PC-3 (cell line): ENCODE measurements around the gene PCBP3. TPM values are rescaled to one million over a fixed set of nuclear protein-coding genes. Genes with fewer than 3 reads are reported as not detected.
"Not testable (repeated sequence)": the region's sequence is repeated elsewhere in the genome, so short reads cannot be mapped to it uniquely, and the experiment has no call there.

Source experiments
- ATAC-seq: fragments of 200-7000 bp; cut with Tn5 transposase; 2 replicates; pipeline ENCODE4 v1.9.1; 2020; ENCODE audit warnings: mild to moderate bottlenecking, moderate library complexity
- BruUV-seq: library from RNA; stranded (reverse); fragments of 400-500 nt; replicated peaks from 2 replicates; lab custom pipeline; 2021; lab: Mats Ljungman, UMichigan
- CTCF ChIA-PET: fragments of 300-600 bp; sonication (Branson Sonifier 250); formaldehyde crosslinking; loops from one replicate; lab custom pipeline; 2022; ENCODE audit warnings: antibody characterized with exemption; lab: Charles Lee
- POLR2A ChIA-PET: fragments of 300-600 bp; sonication (Branson Sonifier 250); formaldehyde crosslinking; loops from one replicate; lab custom pipeline; 2022; ENCODE audit warnings: antibody characterized with exemption; ENCODE audit not compliant: unreplicated experiment; lab: Charles Lee
- DNase-seq: peaks from one replicate; pipeline ENCODE4 v3.0.0-alpha.2; 2015
- H2AFZ ChIP-seq: fragments of 300-600 bp; sonication (generic); 2 replicates; pipeline ENCODE4 v1.6.0; 2016; ENCODE audit warnings: antibody characterized with exemption, low read length
- H3F3A ChIP-seq: fragments of 300-600 bp; sonication (generic); one replicate; pipeline ENCODE4 v1.6.0; 2017; ENCODE audit warnings: antibody characterized with exemption, low read length, control low read depth, mild to moderate bottlenecking; ENCODE audit not compliant: unreplicated experiment
- H3K27ac ChIP-seq: fragments of 300-600 bp; sonication (generic); 2 replicates; pipeline ENCODE4 v1.5.1; 2016; ENCODE audit warnings: mild to moderate bottlenecking, low read length
- H3K27me3 ChIP-seq: fragments of 300-600 bp; sonication (generic); 2 replicates; pipeline ENCODE4 v1.6.1; 2016; ENCODE audit warnings: low read length, mixed read lengths
- H3K36me3 ChIP-seq: fragments of 300-600 bp; sonication (generic); 2 replicates; pipeline ENCODE4 v1.6.1; 2016; ENCODE audit warnings: low read depth, mixed run types, low read length, mixed read lengths
- H3K4me1 ChIP-seq: fragments of 300-600 bp; sonication (generic); 2 replicates; pipeline ENCODE4 v1.5.1; 2016; ENCODE audit warnings: low read length; ENCODE audit not compliant: insufficient read depth
- H3K4me2 ChIP-seq: fragments of 300-600 bp; sonication (generic); 2 replicates; pipeline ENCODE4 v1.6.0; 2016; ENCODE audit warnings: low read length
- H3K4me3 ChIP-seq: fragments of 300-600 bp; sonication (generic); 2 replicates; pipeline ENCODE4 v1.5.1; 2016; ENCODE audit warnings: mild to moderate bottlenecking, low read length, mixed read lengths
- H3K79me2 ChIP-seq: fragments of 300-600 bp; sonication (generic); 2 replicates; pipeline ENCODE4 v1.6.1; 2017; ENCODE audit warnings: low read length, mixed read lengths
- H3K9ac ChIP-seq: fragments of 300-600 bp; sonication (generic); 2 replicates; pipeline ENCODE4 v1.6.0; 2016; ENCODE audit warnings: mild to moderate bottlenecking, low read length
- H3K9me2 ChIP-seq: fragments of 300-600 bp; sonication (generic); replicated peaks from 2 replicates; pipeline ENCODE4 v1.6.1; 2016; ENCODE audit warnings: mixed run types, low read length, mixed read lengths
- H3K9me3 ChIP-seq: fragments of 300-600 bp; sonication (generic); 2 replicates; pipeline ENCODE4 v1.6.1; 2016; ENCODE audit warnings: low read length, mixed read lengths
- H4K20me1 ChIP-seq: fragments of 300-600 bp; sonication (generic); 2 replicates; pipeline ENCODE4 v1.6.1; 2016; ENCODE audit warnings: low read length, mixed read lengths
- EZH2 ChIP-seq: fragments of 300-600 bp; sonication (generic); IDR thresholded peaks from one replicate; pipeline ENCODE4 v1.6.1; 2017; ENCODE audit warnings: antibody characterized with exemption, mild to moderate bottlenecking, low read length; ENCODE audit not compliant: unreplicated experiment
- EZH2phosphoT487 ChIP-seq: fragments of 300-600 bp; sonication (generic); IDR thresholded peaks from 2 replicates; pipeline ENCODE4 v1.6.1; 2018; ENCODE audit warnings: mild to moderate bottlenecking, antibody characterized with exemption, low read length, borderline replicate concordance
- intact Hi-C: fragments of 100-400 bp; cut with micrococcal nuclease; formaldehyde crosslinking; loops from 2 replicates; pipeline ENCODE4 v1.9.0; 2023
- total RNA-seq: library from RNA; depleted of rRNA; stranded (reverse); fragments of >200 nt; gene quantifications from 2 replicates; pipeline ENCODE4 v1.2.3, GENCODE V29; 2014
- TF ChIP-seq, protein P1 (sequence below): fragments of 300-600 bp; sonication (generic); conservative IDR thresholded peaks from 2 replicates; pipeline ENCODE4 v1.5.1; 2017; ENCODE audit warnings: antibody characterized with exemption, low read depth, mild to moderate bottlenecking, low read length

Gene PCBP3
- total RNA-seq, 1 experiment from 2014 or later: 2.4 TPM

DNA sequence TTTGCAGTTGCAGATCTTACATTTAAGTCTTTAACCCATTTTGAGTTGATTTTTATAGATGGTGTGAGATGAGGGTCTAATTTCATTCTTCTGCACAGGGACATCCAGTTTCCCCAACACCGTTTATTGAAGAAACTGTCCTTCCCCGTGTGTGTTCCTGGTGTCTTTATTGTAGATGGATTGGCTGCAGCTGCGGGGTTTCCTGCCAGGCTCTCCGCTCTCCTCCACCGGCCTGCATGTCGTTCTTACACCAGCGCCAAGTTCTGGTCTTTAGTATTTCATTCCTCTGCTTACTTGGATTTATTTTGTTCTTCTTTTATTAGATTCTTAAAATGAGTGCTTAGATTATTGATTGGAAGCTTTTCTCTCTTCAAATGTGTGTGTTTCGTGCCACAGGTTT lies 239.1 kb downstream of the PCBP3 start:
- BruUV-seq: no TSS peak
- CTCF ChIA-PET: no interaction called here
- H4K20me1 ChIP-seq: no peaks in the 10 kb centered on the region
- H3K4me3 ChIP-seq: no peak overlapping the region
- intact Hi-C loops: no loop called here
- no peaks in the 10 kb centered on the region for H3K27me3 ChIP-seq
- no peak for ATAC-seq
- H3K9me3 ChIP-seq: no peaks in the 10 kb centered on the region
- TF ChIP-seq EZH2 (no peak), EZH2phosphoT487 (no peak)
- TF ChIP-seq, protein P1, sequence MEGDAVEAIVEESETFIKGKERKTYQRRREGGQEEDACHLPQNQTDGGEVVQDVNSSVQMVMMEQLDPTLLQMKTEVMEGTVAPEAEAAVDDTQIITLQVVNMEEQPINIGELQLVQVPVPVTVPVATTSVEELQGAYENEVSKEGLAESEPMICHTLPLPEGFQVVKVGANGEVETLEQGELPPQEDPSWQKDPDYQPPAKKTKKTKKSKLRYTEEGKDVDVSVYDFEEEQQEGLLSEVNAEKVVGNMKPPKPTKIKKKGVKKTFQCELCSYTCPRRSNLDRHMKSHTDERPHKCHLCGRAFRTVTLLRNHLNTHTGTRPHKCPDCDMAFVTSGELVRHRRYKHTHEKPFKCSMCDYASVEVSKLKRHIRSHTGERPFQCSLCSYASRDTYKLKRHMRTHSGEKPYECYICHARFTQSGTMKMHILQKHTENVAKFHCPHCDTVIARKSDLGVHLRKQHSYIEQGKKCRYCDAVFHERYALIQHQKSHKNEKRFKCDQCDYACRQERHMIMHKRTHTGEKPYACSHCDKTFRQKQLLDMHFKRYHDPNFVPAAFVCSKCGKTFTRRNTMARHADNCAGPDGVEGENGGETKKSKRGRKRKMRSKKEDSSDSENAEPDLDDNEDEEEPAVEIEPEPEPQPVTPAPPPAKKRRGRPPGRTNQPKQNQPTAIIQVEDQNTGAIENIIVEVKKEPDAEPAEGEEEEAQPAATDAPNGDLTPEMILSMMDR: no peak
- no peaks in the 10 kb centered on the region for H3K36me3 ChIP-seq
- H3K27ac ChIP-seq: no peak overlapping the region
- H3F3A ChIP-seq: no peaks in the 10 kb centered on the region
- no peak overlapping the region for H3K9ac ChIP-seq
- H3K79me2 ChIP-seq: no peaks in the 10 kb centered on the region
- H3K4me2 ChIP-seq: no peak overlapping the region
- H3K9me2 ChIP-seq: no peaks in the 10 kb centered on the region
- POLR2A ChIA-PET: no interaction called here
- H2AFZ ChIP-seq: no peak overlapping the region
- 0 out of 2 replicates have a peak, but pooled peaks cover 3% of the 10 kb centered on the region for H3K4me1 ChIP-seq
- no peak for DNase-seq

DNA sequence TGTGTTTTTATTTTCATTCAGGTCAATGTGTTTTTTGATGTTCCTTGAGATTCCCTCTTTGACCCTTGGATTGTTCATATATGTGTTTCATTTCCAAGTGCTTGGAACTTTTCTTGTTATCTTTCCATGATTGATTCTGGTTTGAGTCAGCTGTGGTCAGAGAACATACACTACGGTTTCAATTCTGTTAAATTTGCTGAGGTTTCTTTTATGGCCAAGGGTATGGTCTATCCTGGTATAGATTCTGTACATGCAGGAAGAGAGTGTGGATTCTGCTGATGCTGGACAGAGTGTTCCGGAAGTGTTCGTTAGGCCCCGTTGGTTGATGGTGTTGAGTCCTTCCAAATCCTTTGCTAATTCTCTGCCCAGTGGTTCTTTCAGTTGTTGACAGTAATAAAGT lies 239.6 kb downstream of the PCBP3 start:
- H3K27ac ChIP-seq: no peak overlapping the region
- no peaks in the 10 kb centered on the region for H3K9me3 ChIP-seq
- no peaks in the 10 kb centered on the region for H3K79me2 ChIP-seq
- H2AFZ ChIP-seq: no peak overlapping the region
- DNase-seq (no peak), ATAC-seq (no peak)
- CTCF ChIA-PET: no interaction called here
- H3K4me1 ChIP-seq: 0 out of 2 replicates have a peak, but pooled peaks cover 3% of the 10 kb centered on the region
- POLR2A ChIA-PET: no interaction called here
- H3K4me3 ChIP-seq: no peak overlapping the region
- no peaks in the 10 kb centered on the region for H3K27me3 ChIP-seq
- no peaks in the 10 kb centered on the region for H4K20me1 ChIP-seq
- no peaks in the 10 kb centered on the region for H3K36me3 ChIP-seq
- TF ChIP-seq, protein P1: no peak
- no peak for TF ChIP-seq EZH2
- no peak for TF ChIP-seq EZH2phosphoT487
- no peak overlapping the region for H3K4me2 ChIP-seq
- intact Hi-C loops: no loop called here
- BruUV-seq: no TSS peak
- H3F3A ChIP-seq: no peaks in the 10 kb centered on the region
- no peak overlapping the region for H3K9ac ChIP-seq
- H3K9me2 ChIP-seq: no peaks in the 10 kb centered on the region

DNA sequence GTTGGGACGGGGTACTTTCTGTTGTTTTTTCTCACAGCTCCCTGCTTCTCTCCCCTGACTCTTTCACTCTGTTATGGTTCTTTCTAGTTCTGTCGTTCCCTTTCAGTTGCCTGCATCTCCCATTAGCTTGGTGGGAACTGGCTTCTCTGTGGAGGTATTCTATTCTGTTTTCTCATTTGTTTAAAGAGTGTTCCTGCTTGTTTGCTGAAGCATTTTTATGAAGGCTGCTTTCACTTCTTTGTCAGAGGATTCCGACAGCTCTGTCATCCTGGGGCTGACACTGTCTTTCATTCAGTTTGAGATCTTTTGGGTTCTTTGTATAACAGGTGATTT lies 242.0 kb downstream of the PCBP3 start:
- BruUV-seq: no TSS peak
- intact Hi-C loops: no loop called here
- no peaks in the 10 kb centered on the region for H3K4me1 ChIP-seq
- peaks cover 5% of the 10 kb centered on the region; the same call in 1 of the 2 replicates for H3K27me3 ChIP-seq
- H2AFZ ChIP-seq: no peak overlapping the region
- ATAC-seq (no peak; the same call in 1 of the 2 replicates), DNase-seq (no peak)
- ChIA-PET POLR2A (no interaction called here), CTCF (no interaction called here)
- H3K9ac ChIP-seq: no peak overlapping the region
- no peak overlapping the region for H3K27ac ChIP-seq
- H3K4me2 ChIP-seq: no peak overlapping the region
- H3K9me2 ChIP-seq: no peaks in the 10 kb centered on the region
- no peaks in the 10 kb centered on the region for H3F3A ChIP-seq
- H3K4me3 ChIP-seq: no peak overlapping the region
- H3K9me3 ChIP-seq: no peaks in the 10 kb centered on the region
- H4K20me1 ChIP-seq: no peaks in the 10 kb centered on the region
- no peak for TF ChIP-seq EZH2phosphoT487
- no peak for TF ChIP-seq EZH2
- TF ChIP-seq, protein P1: no peak
- H3K79me2 ChIP-seq: no peaks in the 10 kb centered on the region
- no peaks in the 10 kb centered on the region for H3K36me3 ChIP-seq

DNA sequence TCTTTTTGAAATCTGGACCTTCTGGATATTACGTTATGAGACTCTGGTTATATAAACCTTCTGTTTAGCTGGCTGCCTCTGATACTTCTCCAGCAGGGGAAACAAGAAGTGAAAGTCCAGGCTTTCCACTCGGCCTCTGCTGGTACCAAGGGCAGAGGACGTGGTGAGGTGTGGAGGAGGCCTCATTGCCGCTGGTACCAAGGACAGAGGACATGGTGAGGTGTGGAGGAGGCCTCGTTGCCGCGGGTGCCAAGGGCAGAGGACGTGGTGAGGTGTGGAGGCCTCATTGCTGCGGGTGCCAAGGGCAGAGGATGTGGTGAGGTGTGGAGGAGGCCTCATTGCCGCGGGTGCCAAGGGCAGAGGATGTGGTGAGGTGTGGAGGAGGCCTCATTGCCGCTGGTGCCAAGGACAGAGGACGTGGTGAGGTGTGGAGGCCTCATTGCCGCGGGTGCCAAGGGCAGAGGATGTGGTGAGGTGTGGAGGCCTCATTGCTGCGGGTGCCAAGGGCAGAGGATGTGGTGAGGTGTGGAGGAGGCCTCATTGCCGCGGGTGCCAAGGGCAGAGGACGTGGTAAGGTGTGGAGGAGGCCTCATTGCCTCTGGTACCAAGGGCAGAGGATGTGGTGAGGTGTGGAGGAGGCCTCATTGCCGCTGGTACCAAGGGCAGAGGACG lies 242.5 kb downstream of the PCBP3 start:
- H3K27ac ChIP-seq, POLR2A ChIA-PET, H3K79me2 ChIP-seq, H3K4me2 ChIP-seq, H2AFZ ChIP-seq, ATAC-seq, H3K27me3 ChIP-seq, intact Hi-C loops, H3F3A ChIP-seq, H3K9me3 ChIP-seq, H3K4me1 ChIP-seq, DNase-seq, H3K36me3 ChIP-seq, H3K9ac ChIP-seq, H3K4me3 ChIP-seq, H3K9me2 ChIP-seq, H4K20me1 ChIP-seq, CTCF ChIA-PET, BruUV-seq: not testable (repeated sequence)
